Measurements from ENCODE around the gene NEUROD2. TPM values are rescaled to one million over a fixed set of nuclear protein-coding genes. Genes with fewer than 3 reads are reported as not detected.
"Not testable (repeated sequence)": the region's sequence is repeated elsewhere in the genome, so short reads cannot be mapped to it uniquely, and the experiment has no call there.

NEUROD2 gene
- total RNA-seq, 2 donors from 2014 or later = not detected

GRCh38 chr17:39597372-39598046, 10.2 kb downstream of the NEUROD2 start:
- no peak for DNase-seq (ENCODE audit: low spot score)
- intact Hi-C loops (cut with DNase I) = no loop called here

- DNase-seq (ENCODE audit: low spot score) = no peak
- intact Hi-C loops (cut with DNase I) = no loop called here
Measured at GRCh38 chr17:39596543-39597267, 11.0 kb downstream of the NEUROD2 start.

- intact Hi-C loops (cut with DNase I) = no loop called here
- DNase-seq (ENCODE audit: low spot score) = no peak
Measured at GRCh38 chr17:39595928-39596510, 11.7 kb downstream of the NEUROD2 start.

- intact Hi-C loops (cut with DNase I) = no loop called here
- no peak for DNase-seq (ENCODE audit: low spot score)
Measured at GRCh38 chr17:39595294-39595693, 12.4 kb downstream of the NEUROD2 start.

- no peak for DNase-seq (ENCODE audit: low spot score)
- intact Hi-C loops (cut with DNase I) = no loop called here
Measured at GRCh38 chr17:39593371-39593770, 14.3 kb downstream of the NEUROD2 start.

- DNase-seq (ENCODE audit: low spot score) = no peak
- intact Hi-C loops (cut with DNase I) = no loop called here
Measured at GRCh38 chr17:39591958-39592954, 15.5 kb downstream of the NEUROD2 start.

GRCh38 chr17:39590180-39590579, 17.5 kb downstream of the NEUROD2 start:
- intact Hi-C loops (cut with DNase I); DNase-seq (ENCODE audit: low spot score): not testable (repeated sequence)

- DNase-seq (ENCODE audit: low spot score) = no peak
- intact Hi-C loops (cut with DNase I) = no loop called here
Measured at GRCh38 chr17:39582658-39583057, 25.1 kb downstream of the NEUROD2 start.

GRCh38 chr17:39581759-39582085, 26.0 kb downstream of the NEUROD2 start:
- intact Hi-C loops (cut with DNase I) = no loop called here
- no peak for DNase-seq (ENCODE audit: low spot score)

- intact Hi-C loops (cut with DNase I) = no loop called here
- DNase-seq (ENCODE audit: low spot score) = no peak
Measured at GRCh38 chr17:39581071-39581758, 26.5 kb downstream of the NEUROD2 start.

GRCh38 chr17:39580082-39580468, 27.6 kb downstream of the NEUROD2 start:
- intact Hi-C loops (cut with DNase I) = no loop called here
- DNase-seq (ENCODE audit: low spot score) = no peak

- intact Hi-C loops (cut with DNase I) = no loop called here
- DNase-seq (ENCODE audit: low spot score) = no peak
Measured at GRCh38 chr17:39579318-39580081, 28.2 kb downstream of the NEUROD2 start.

GRCh38 chr17:39578272-39578671, 29.4 kb downstream of the NEUROD2 start:
- no peak for DNase-seq (ENCODE audit: low spot score)
- intact Hi-C loops (cut with DNase I) = no loop called here

GRCh38 chr17:39576187-39576586, 31.5 kb downstream of the NEUROD2 start:
- intact Hi-C loops (cut with DNase I) = no loop called here
- DNase-seq (ENCODE audit: low spot score) = no peak

- peak; percentile 92 for DNase-seq (ENCODE audit: low spot score)
- intact Hi-C loops (cut with DNase I) = no loop called here
Measured at GRCh38 chr17:39573447-39574298, 34.0 kb downstream of the NEUROD2 start.

- no peak for DNase-seq (ENCODE audit: low spot score)
- intact Hi-C loops (cut with DNase I) = no loop called here
Measured at GRCh38 chr17:39572121-39572520, 35.6 kb downstream of the NEUROD2 start.

GRCh38 chr17:39569126-39569525, 38.6 kb downstream of the NEUROD2 start:
- DNase-seq (ENCODE audit: low spot score) = no peak
- intact Hi-C loops (cut with DNase I) = no loop called here

All from posterior vena cava (tissue), 2 donors.